HG03097 (cell line): Measurements from ENCODE around the gene SLX4.
"Not testable (repeated sequence)": the region's sequence is repeated elsewhere in the genome, so short reads cannot be mapped to it uniquely, and the experiment has no call there.

Experiments
- ATAC-seq: cut with Tn5 transposase; IDR thresholded peaks from one replicate; pipeline ENCODE4 v1.9.1; 2021; ENCODE audit not compliant: unreplicated experiment, low FRiP score

The SLX4 gene

DNA sequence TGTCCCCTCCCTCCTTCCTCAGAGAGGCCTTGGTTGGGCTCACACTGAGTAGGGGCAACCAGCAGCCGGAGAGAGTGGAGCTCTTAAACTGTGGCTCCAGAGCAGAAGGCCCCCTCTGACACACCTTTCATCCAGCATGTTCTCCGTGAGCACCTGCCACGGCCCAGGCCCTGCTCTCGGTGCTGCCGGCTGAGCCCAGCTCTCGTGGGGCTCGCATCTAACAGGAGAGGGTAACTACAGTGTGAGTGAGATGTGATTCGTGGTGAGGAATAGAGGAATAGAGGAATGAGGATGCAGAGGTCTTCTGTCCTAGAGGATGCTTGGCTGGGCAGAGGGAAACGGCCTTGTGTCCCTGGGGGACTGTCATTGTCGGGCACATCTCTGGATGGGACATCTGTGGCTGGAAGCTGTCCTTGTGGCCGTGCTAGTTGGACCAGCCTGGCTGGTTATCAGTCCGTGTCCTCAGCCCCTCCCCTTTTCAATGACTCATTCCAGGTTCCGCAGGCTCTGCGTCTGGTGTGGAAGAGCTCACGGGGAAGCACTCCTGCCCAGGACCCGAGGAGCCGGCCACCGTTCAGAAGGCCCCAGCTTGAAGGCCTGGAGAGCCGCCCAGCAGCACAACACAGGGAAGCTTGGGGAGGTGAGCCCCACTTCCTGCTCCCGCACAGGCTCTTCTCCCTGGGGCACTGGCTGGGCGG lies 31.1 kb upstream of the SLX4 start:
- ATAC-seq = no peak

DNA sequence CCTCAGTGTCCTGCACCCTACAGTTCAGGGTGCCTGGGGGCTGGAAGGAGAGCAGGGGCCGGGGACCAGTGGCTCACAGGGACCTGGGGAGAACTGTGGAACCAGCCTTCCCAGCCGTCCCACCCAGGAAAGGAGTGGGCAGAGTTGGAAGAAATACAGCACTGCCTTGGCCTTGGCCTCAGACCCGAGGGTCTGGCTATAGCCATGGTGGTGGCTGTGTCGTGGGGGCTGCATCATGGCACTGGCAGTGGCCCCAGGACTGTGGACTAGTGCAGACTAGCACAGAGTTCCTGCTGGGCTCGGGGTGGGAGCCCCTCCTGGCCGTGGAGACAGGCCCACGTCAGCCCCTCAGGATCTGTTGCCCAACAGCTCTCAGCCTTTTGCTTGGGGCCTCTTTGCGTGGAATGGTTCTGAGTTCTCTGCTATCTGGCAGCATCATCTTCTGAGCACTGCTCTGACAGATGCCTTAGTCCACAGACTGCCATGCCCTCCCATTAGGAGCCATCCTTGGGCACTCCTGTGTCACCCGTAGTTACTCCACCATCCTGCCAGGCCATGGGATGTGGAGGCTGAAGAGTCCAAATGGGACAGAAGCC lies 30.5 kb upstream of the SLX4 start:
- ATAC-seq = no peak

DNA sequence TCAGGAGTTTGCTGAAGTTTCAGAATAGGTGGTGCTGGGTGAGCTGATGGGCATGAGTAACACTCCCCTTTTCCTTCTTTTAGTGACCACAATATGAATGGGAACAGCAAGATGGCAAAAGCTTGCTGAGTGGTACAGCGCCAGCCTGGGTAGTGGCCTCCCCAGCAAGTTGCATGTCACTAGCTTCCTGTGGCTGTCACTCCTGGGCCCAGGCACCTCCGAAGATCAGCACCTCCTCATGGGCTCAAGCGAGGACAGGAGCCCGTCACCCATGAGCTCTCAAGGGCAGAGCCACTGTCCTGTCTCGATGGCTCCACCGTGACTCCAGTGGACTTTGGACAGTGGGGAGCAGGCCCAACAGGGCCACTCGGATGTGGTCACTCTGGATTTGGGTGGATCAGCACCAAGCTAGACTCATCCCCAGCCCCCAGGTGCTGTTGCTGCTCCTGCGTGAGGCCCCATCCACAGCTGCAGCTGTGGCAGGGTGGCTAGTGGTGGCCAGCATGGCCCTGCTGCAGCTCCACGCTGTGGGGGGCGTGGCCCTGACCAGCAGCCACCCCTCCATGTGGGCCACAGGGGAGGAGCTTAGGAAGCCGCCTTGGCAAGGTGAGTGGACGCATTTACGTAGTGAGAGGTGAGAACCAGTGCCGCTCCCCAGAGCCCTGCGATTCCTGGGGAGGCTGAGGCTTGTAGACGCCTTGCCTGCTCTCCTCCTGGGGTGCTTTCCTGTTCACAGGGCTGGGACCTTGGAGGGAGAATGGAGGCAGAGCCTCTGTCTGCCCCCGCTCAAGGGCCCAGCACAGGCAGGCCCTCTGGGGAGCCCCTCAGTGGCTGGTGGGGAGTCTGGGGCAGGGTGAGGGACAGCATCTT lies 29.5 kb upstream of the SLX4 start:
- no peak for ATAC-seq

DNA sequence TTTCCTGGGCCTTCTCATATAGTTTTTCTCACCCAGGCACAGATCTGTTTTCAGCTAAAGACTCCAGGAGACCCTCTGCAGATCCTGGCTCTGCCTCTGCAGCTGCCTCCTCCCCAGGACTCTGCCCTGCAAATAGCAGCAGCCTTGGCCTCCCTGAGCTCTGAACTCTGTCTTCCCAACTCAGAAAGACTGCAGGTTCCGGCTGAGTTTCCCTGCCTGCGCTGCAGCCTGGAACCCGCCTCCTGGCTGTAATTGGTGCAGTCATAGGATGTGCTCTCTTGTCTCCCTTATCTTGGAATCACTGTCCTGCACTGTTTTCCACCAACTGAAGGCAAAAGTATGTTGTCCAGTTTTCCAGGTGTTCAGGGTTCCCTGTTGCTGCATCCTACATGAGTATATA lies 28.8 kb upstream of the SLX4 start:
- no peak for ATAC-seq

DNA sequence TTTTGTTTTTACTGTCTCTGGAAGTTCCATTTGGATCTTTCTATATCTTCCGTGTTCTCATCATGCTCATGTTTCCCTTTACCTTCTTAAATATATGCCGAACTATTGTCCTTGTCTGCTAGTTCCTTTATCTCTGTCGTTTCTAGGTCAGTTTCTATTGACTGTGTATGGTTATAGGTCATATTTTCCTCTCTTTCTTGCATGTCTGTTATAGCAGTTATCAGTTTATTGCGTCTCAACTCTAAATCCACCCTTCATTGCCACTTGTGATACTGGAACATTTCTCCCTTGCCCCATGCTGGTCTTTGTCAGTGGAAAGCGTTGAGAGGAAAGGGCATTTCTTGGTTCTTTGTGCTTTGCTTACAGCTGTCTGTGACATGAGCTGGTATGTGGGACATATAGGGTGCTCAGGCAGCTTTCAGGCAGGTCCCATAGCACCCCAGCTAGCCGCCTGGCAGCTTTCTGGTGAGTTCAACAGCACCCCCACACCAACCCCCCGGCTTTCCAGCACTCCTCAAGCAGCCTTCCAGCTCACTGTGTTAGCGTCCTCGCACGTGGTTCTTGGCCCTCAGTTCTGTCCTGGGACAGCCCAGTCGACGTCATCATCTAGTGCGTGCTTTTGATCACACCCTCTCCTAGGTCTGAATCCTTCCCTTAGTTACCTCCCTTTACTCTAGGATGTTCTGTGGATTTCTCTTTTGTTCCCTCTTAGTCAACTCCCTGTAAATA lies 27.7 kb upstream of the SLX4 start:
- ATAC-seq = no peak

DNA sequence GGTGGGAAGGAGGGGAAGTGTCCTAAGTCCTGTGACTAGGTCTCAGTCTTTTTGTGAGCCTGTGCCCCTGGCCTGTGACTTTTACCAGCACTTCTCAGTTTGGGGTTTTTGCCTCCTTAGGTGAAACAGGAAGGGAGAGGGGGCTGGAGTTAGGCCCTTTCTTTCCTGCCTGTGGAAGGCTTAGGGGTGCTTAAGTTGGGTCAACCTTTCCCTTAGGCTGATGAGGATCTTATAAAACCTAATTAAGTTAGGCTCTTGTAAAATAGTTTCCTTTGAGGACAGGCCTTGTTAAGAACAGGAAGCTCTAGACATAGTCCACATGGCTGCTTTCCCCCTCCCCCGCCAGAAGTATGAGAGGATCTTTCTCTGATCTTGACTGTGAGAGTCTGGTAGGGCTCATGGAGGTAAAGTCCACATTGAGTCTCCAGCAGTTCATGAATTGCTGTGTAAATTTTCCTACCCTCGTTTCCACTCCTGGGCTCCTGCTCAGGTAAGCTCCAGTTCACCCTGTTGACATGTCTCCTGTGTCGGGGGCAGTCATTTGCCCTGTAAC lies 26.0 kb upstream of the SLX4 start:
- ATAC-seq = no peak

DNA sequence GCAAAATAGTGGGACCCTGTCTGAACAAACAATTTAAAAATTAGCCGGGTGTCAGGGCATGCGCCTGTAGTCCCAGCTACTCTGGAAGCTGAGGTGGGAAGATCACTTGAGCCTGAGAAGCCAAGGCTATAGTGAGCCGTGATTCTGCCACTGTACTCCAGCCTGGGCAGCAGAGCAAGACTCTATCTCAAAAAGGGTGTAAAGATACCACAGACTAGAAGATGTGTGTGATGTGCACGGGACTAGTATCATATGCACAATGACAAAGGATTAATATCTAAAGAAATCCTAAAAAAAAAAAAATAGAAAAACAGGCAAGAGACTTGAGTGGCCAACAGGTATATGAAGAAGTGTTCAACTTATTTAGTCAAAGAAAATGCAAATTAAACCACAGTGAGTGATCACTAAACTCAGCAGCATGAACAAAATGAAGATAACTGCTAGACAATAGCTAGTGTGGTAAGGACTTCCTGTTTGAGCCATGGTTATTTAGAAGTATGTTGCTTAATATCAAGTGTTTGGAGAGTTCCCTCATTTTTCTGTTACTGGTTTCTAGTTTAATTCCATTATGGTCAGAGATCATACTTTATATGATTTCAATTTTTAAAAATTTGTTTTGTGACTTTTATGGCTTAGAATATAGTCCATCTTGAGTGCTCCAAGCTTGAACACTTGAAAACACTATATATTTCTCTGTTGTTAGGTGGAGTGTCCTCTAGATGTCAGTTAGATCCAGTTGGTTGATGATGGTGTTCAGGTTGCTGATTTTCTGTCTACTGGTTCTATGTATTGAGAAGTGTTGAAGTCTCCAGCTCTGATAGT lies 14.7 kb upstream of the SLX4 start:
- peak; percentile 45 for ATAC-seq

DNA sequence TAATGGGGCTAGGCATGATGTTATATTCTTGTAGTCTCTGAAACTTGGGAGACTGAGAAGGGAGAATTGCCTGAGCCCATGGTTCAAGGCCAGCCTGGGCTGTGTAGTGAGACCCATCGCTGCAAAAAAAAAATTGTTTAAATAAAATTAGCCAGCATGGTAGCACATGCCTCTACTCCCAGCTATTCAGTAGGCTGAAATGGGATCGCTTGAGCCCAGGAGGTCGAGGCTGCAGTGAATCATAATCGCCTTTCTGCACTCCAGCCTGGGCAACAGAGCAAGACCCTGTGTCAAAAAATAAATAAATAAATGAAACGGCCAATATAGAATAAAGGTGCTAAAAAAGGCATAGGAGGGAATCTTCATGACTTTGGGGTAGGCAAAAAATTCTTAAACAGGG lies 13.9 kb upstream of the SLX4 start:
- ATAC-seq = no peak

DNA sequence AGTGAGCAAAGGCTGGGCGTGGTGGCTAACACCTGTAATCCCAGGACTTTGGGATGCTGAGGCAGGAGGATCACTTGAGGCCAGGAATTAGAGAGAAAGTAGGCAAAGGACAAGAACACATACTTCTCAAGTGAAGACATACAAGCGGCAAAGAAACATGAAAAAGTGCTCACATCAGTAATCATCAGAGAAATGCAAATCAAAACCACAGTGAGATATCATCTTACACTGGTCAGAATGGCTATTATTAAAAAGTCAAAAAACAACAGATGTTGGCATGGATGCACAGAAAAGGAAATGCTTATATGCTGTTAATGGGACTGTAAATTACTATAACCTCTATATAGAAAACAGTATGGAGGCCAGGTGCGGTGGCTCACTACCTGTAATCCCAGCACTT lies 12.2 kb upstream of the SLX4 start:
- ATAC-seq = no peak

DNA sequence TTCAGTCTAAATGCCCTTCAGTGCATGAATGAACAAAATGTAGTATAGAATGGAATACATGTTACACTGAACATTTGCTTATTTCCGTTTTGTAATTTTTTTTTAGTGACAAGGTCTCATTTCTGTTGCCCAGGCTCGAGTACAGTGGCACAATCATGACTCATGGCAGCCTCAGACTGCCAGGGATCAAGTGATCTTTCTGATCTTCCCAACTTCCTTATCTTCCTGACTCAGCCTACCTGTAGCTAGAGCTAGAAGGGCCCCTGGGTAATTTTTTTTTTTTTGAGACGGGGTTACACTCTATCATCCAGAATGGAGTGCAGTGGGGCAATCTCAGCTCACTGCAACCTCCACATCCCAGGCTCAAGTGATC lies 7.3 kb upstream of the SLX4 start:
- ATAC-seq = no peak

DNA sequence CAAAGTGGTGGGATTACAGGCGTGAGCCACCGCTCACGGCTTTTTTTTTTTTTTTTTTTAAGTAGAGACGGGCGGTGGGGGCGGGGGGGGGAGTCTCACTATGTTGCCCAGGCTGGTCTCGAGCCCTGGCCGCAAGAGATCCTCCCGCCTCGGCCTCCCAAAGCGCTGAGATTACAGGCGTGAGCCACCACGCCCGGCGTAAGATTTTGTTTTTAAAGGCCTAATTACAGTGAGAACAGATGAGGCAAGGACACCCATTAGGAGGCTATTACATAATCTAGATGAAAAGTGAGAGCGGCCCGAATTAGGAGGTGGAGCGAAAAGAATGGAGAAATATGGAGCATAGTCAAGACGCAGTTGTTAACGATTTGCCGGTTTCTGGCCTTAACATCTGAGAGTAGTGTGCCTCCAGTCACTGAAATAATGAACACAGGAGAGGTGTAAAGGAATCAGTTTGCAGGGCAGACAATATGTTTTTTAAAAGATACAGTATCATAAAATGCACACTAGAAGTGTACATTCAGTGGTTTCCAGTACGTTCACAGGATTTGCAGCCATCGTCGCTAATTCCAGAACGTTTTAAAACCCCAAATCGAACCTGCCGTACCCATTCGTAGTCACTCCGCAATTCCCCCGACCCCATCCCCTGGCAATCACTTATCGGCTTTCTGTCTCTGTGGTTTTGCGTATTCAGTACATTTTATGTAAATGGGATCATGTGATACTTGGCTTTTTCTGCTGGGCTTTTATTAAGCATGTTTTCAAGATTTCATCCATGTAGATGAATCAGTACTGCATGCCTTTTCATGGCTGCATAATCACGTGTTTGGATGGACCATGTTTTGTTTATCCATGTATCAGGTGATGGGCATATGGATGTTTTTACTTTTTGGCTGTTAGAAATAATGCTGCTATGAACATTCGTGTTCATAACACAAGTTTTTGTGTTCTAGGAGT lies 1.4 kb upstream of the SLX4 start:
- ATAC-seq = no peak

DNA sequence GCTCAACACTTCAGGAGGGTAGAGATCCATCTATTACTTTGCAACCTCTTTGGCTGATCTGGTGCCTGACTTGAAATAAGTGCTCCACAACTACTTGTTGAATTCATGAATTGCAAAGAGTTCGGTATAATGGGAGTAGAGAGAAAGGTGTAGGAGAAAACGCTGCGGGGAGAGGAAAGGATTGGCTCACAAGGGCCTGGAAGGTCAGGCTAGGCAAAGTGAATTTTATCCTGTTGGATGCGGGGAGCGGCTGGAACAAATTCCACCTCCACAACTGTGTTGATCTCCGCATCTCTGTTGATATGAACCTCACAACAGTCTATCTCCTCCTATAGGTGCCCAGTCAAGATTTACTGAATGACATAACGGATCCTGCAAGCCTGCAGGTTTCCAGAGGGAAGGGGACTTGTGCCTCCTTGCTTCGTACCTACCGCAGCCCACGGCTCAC lies 684 bp downstream of the SLX4 start:
- ATAC-seq = no peak

DNA sequence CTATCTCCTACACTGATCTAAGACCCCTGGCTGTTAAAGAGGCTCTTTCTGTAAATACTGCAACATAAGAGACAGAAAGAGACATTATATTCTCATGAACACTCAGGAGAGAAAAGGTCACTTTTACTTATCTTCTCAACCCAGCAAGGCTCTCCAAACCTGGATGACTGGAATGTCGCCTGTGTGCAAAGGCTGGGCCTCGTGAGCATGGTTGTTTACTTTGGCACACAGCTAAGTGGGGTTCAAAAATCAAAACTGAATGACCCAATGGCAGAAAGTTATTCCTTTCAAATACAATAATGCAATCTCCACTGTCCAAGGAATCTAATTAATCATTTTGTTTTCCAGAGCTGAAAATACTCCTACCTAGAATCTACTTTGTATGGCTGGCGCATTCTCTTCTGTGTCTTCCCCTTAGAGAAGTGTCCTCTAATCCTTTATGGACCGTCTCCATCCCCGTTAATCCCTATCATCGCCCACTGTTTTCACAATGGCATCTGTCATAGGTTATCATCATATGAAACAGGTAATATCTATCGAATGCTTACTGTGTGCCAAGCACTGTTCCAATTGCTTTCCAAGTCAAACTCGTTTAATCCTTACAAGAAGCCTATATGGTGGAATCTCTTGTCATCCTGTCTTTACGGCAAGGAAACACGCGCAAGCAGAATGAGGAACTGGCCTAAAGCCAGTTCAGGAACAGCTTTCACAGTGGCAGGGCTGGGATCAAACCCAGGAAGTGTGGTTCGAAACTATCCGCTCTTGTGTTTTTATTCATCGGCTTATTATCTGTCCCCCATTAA lies 1.3 kb downstream of the SLX4 start:
- no peak for ATAC-seq

DNA sequence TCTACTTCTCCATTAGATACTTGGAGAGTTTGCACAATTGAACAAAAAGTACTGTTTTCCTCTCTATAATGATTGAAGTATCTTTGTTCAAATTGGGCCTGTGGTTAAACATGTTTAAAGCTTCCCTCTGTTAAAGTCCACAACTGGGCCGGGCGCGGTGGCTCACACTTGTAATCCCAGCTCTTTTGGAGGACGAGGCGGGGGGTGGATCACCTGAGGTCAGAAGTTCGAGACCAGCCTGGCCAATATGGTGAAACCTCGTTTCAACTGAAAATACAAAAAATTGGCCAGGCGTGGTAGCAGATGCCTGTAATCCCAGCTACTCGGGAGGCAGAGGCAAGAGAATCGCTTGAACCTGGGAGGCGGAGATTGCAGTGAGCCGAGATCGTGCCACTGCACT lies 2.4 kb downstream of the SLX4 start:
- ATAC-seq = not testable (repeated sequence)

DNA sequence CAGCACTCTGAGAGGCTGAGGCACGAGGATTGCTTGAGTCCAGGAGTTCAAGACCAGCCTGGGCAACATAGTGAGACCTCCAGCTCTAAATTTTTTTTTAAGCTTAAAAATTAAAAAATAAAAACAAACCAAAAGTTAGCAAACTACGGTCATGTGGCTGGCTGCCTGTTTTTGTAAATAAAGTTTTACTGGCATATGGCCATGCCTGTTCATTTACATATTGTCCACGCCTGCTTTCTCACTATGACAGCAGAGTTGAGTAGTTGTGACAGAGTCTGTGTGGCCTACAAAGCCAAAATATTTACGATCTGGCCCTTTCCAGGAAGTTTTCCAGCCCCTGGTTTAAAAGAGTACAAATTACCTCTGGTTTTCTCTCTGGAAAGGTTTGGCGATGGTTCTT lies 3.3 kb downstream of the SLX4 start:
- no peak for ATAC-seq

DNA sequence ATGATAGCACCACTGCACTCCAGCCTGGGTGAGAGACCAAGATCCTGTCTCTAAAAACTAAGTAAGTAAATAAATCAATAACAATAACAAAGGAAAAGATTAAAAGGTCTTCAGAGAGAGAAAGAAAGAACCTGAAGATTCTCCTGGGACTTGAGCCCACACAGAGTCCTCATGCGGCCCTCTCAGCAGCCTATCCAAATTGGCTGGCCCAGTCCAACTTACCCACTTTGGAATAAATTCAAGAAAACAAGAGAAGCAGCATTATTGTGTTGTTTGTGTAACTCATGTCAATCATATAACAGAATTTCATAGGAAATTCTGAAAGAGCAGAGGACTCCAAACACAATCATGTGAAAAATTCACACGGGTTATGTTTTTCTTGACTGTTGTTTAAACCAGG lies 3.8 kb downstream of the SLX4 start:
- no peak for ATAC-seq

DNA sequence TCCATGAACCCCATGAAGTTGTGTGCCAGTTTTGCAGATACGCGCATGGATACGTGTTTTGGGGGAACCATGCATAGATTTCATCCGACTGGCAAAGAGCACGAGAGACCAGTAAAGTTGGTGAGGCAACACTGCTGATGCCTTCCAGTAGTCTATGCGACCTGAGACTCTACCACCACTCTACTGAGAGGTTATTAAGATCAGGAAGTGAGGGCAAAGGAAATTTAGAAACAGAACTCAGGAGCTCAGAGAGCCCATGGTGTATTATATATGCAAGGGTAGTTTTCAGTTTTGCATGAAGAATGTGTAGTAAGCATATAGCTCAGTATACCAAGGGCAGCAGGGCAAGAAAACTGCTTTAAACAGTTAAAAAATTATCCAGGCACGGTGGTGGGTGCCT lies 4.2 kb downstream of the SLX4 start:
- no peak for ATAC-seq

DNA sequence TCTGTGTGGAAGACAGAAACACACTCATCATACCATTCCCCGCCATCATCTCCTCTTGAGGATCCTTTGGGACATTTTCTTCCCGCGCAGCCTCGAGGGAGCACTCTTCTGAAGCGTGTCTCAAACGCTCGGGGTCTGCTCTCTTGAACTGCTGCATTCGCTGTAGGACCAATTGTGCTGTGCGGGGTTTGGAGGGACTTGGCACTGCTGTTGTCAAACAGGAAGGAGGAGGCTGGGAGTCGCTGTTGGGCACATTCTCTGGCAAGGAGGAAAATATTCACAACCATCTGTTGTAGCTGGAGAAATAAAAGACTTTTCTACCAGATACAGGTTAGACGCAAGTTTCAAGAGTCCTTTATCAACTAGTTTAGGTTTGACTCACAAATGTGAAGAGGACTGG lies 5.0 kb downstream of the SLX4 start:
- no peak for ATAC-seq
